Stimulated activated naive B cell treated with anti-CD40 and anti-IgM and Interleukin-4, amounts not matched to agents 10 μg/mL and 1 μg/mL and 100 μg/mL, for 72 hours (primary cell): Measurements from ENCODE around the gene GPAM.
"Not testable (repeated sequence)": the region's sequence is repeated elsewhere in the genome, so short reads cannot be mapped to it uniquely, and the experiment has no call there.

Experiments
- ATAC-seq, 2 donors: fragments of 150-1000 bp; cut with Tn5 transposase; replicated peaks; 2 replicates each; pipeline ENCODE4 v1.10.0; 2021; ENCODE audit warnings: moderate library complexity in 1 of 2
- DNase-seq: peaks from one replicate; pipeline ENCODE4 v3.0.0; 2021
- H3K27ac Mint-ChIP-seq: one replicate; pipeline ENCODE4 v1.8.0; 2022; ENCODE audit warnings: mild to moderate bottlenecking, mixed read lengths
- H3K27me3 Mint-ChIP-seq, 2 donors: one replicate each; pipeline ENCODE4 v1.8.0; 2022; ENCODE audit warnings: mixed read lengths in 2 of 2
- H3K36me3 Mint-ChIP-seq, 2 donors: one replicate each; pipeline ENCODE4 v1.8.0; 2022; ENCODE audit warnings: mixed read lengths in 2 of 2, mild to moderate bottlenecking in 1 of 2
- H3K4me1 Mint-ChIP-seq, 2 donors: one replicate each; pipeline ENCODE4 v1.8.0; 2022; ENCODE audit warnings: mixed read lengths in 2 of 2, mild to moderate bottlenecking in 1 of 2
- H3K4me3 Mint-ChIP-seq, 2 donors: one replicate each; pipeline ENCODE4 v1.8.0; 2022; ENCODE audit warnings: mild to moderate bottlenecking in 2 of 2, mixed read lengths in 2 of 2, moderate library complexity in 1 of 2
- H3K9me3 Mint-ChIP-seq, 2 donors: one replicate each; pipeline ENCODE4 v1.8.0; 2022; ENCODE audit warnings: mixed read lengths in 2 of 2, mild to moderate bottlenecking in 1 of 2

The GPAM gene

DNA sequence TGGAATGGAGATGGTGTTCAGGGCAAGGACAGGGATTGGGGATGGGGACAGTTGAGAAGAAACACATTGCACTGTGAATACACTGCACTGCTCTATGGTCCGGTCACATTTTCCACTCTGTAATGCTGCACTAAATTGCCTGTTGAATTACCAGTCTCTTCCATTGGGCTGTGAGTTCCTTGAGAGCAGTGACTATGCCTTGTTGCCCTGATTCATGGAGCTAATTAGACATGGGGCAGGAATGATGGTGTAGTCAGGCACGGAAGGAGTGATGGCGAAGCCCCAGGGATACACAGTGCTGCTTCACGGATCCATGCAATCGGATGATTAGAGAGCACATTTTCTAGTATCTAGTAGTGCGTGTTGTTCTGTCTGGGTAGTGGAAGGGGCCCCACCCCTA is 25.4 kb upstream of the GPAM start:
- Mint-ChIP-seq H3K4me1 (peaks cover 0 to 6% of the 10 kb centered on the region in 2 donors), H3K9me3 (no peaks in the 10 kb centered on the region), H3K27me3 (peaks cover 13 to 22% of the 10 kb centered on the region in 2 donors), H3K36me3 (no peaks in the 10 kb centered on the region), H3K27ac (no peak overlapping the region), H3K4me3 (no peak overlapping the region)
- no peak for ATAC-seq
- DNase-seq: no peak

DNA sequence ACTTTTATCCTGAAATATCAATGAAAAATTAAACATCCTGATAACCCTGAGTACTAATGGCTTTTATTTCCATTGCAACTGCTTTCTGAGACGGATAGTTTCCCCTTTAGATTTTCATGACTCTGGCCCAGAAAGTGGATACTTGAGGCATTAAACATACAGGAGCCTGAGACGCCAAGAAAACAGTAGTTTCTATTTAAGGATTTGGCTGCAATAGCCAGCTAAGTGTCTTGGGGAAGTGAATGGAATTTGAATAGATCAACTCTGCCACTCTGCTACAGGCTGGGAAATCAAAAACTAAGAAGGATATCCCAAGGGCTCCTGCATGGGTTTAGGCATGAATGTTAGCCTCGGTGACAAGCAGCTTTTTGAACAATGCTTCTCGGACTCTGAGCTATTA is 24.7 kb upstream of the GPAM start:
- Mint-ChIP-seq H3K36me3 (no peaks in the 10 kb centered on the region), H3K9me3 (no peaks in the 10 kb centered on the region), H3K27ac (no peak overlapping the region), H3K27me3 (peaks cover 13 to 17% of the 10 kb centered on the region in 2 donors), H3K4me1 (peaks cover 5% of the 10 kb centered on the region in 2 donors), H3K4me3 (no peak overlapping the region)
- DNase-seq (no peak), ATAC-seq (no peak)

DNA sequence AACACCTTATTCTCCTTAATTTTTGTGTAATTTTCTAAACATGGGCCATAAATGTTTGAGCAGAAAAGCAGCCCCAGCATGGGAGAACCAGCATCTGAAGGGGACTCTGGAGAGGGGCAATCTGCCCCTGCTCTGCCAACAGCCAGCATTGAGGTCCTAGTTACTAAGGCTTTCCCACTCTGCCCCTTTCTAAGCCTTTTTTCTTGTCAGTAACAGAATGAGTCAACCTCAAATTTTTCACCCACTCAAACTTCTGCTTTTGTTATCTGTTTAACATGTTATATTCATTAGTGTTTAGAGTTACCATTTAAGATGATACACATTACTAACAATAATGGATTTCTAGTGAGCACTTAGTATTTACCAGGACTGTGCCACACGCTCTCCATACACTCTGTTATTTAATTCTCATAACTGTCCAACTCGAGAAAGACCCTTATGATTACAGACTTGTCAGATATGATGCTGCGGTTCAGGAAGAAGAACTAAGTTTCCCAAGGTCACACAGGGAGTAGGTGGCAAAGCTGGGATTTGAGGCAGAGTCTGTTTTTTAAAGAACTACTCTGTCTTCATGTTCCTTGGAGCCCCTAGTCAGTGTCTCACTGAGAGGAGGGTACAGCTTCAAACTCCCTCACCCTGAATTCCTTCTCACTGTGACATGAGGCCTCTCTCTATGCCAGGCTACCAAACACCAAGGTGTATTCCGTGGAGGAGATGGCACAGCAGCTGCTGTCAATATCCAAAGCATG is 19.9 kb upstream of the GPAM start:
- H3K27ac Mint-ChIP-seq: peak overlapping the region; percentile 94
- H3K9me3 Mint-ChIP-seq: no peaks in the 10 kb centered on the region
- H3K36me3 Mint-ChIP-seq: no peaks in the 10 kb centered on the region
- H3K4me1 Mint-ChIP-seq: peaks cover 12 to 13% of the 10 kb centered on the region in 2 donors
- DNase-seq: no peak
- ATAC-seq: peak; percentile 72 to 75
- H3K4me3 Mint-ChIP-seq: peak overlapping the region; percentile 36 to 66
- peaks cover 5 to 20% of the 10 kb centered on the region in 2 donors for H3K27me3 Mint-ChIP-seq

GRCh38 chr10:112202561-112203241 is 19.1 kb upstream of the GPAM start:
- DNase-seq (peak; percentile 37), ATAC-seq (peak; percentile 90)
- Mint-ChIP-seq H3K9me3 (no peaks in the 10 kb centered on the region), H3K4me3 (peak overlapping the region; percentile 49 to 68), H3K27me3 (peaks cover 5 to 20% of the 10 kb centered on the region in 2 donors), H3K27ac (peak overlapping the region; percentile 94), H3K4me1 (peaks cover 12 to 13% of the 10 kb centered on the region in 2 donors), H3K36me3 (no peaks in the 10 kb centered on the region)

GRCh38 chr10:112202076-112202475 is 18.5 kb upstream of the GPAM start:
- Mint-ChIP-seq H3K4me3 (peak overlapping the region in 1 of 2 donors; percentile 19), H3K27me3 (peaks cover 5 to 20% of the 10 kb centered on the region in 2 donors), H3K36me3 (no peaks in the 10 kb centered on the region), H3K9me3 (no peaks in the 10 kb centered on the region), H3K27ac (peak overlapping the region; percentile 44), H3K4me1 (peaks cover 12 to 13% of the 10 kb centered on the region in 2 donors)
- DNase-seq (no peak), ATAC-seq (peak in 1 of 2 donors; percentile 18)

DNA sequence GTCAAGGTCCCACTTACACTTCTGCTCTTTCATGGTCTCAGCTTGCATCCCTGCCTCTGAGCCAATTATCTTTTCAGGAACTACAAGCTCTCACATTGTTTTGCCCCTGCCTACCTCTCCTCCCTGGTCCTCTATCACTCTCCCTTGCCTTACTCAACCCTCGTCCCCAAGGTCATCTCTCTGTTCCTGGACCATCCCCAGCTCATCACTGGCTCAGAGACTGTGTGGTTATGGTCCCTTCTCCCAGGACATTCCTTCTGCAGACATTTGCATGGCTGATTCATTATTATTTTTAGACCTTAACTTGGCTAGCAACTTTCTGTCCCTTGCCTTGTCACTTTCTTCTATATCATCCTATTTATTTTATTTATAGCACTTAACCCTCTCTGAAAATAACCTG is 17.8 kb upstream of the GPAM start:
- H3K4me3 Mint-ChIP-seq: no peak overlapping the region
- no peak overlapping the region for H3K27ac Mint-ChIP-seq
- DNase-seq: no peak
- peaks cover 5 to 20% of the 10 kb centered on the region in 2 donors for H3K27me3 Mint-ChIP-seq
- H3K9me3 Mint-ChIP-seq: no peaks in the 10 kb centered on the region
- peaks cover 12 to 13% of the 10 kb centered on the region in 2 donors for H3K4me1 Mint-ChIP-seq
- no peak for ATAC-seq
- no peaks in the 10 kb centered on the region for H3K36me3 Mint-ChIP-seq

DNA sequence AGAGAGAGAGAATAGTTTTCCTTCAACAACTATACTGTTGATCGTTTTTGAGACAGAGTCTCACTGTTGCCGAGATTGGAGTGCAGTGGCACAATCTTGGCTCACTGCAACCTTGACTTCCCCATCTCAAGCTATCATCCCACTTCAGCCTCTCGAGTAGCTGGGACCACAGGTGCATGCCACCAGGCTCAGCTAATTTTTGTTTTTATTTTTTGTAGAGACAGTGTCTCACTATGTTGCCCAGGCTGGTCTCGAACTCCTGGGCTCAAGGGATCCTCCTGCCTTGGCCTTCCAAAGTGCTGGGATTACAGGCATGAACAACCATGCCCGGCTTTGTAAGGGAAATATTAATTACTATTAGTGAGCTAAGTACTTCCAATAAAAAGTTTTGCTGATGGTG is 16.7 kb upstream of the GPAM start:
- not testable (repeated sequence) for H3K9me3 Mint-ChIP-seq, H3K4me3 Mint-ChIP-seq

GRCh38 chr10:112197662-112198061 is 14.1 kb upstream of the GPAM start:
- DNase-seq, H3K27ac Mint-ChIP-seq, H3K9me3 Mint-ChIP-seq, H3K4me3 Mint-ChIP-seq, H3K36me3 Mint-ChIP-seq, ATAC-seq: not testable (repeated sequence)
- peaks cover 2 to 11% of the 10 kb centered on the region in 2 donors for H3K4me1 Mint-ChIP-seq
- peaks cover 14 to 32% of the 10 kb centered on the region in 2 donors for H3K27me3 Mint-ChIP-seq

More for the DNA sequence above, 16.7 kb upstream of the GPAM start:
- not testable (repeated sequence) for H3K27ac Mint-ChIP-seq, ATAC-seq, H3K36me3 Mint-ChIP-seq, DNase-seq
- Mint-ChIP-seq H3K27me3 (peaks cover 6 to 21% of the 10 kb centered on the region in 2 donors), H3K4me1 (peaks cover 13% of the 10 kb centered on the region in 2 donors)

DNA sequence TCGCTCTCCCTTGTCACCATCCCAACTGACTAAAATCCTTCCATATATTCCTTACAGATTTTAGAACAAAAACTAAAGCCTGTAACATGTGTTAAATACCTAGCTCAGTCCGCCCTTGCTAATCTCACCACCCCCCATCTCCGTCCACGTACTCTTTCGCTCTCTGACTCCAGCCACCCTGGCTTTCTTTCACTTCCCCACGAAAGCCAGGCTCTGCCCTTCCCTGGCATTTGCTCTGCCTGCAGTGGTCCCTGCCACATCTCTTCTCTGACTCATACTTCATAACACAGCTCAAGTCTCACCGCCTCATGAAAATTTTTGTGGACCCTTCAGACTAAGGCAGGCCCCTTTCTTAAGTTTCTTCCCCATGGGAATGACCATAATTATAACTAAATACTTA is 11.7 kb upstream of the GPAM start:
- no peaks in the 10 kb centered on the region for H3K36me3 Mint-ChIP-seq
- peaks cover 13 to 38% of the 10 kb centered on the region in 2 donors for H3K27me3 Mint-ChIP-seq
- DNase-seq (no peak), ATAC-seq (peak; percentile 65 to 73)
- H3K9me3 Mint-ChIP-seq: no peaks in the 10 kb centered on the region
- no peak overlapping the region for H3K4me3 Mint-ChIP-seq
- no peak overlapping the region for H3K27ac Mint-ChIP-seq
- peaks cover 0 to 5% of the 10 kb centered on the region in 2 donors for H3K4me1 Mint-ChIP-seq

- H3K27ac Mint-ChIP-seq: no peak overlapping the region
- no peak overlapping the region for H3K4me3 Mint-ChIP-seq
- DNase-seq: no peak
- H3K27me3 Mint-ChIP-seq: peaks cover 20 to 36% of the 10 kb centered on the region in 2 donors
- peaks cover 2% of the 10 kb centered on the region in 2 donors for H3K9me3 Mint-ChIP-seq
- no peaks in the 10 kb centered on the region for H3K36me3 Mint-ChIP-seq
- no peak for ATAC-seq
- peaks cover 0 to 5% of the 10 kb centered on the region in 2 donors for H3K4me1 Mint-ChIP-seq
Measured at GRCh38 chr10:112191791-112192190, 8.2 kb upstream of the GPAM start.

DNA sequence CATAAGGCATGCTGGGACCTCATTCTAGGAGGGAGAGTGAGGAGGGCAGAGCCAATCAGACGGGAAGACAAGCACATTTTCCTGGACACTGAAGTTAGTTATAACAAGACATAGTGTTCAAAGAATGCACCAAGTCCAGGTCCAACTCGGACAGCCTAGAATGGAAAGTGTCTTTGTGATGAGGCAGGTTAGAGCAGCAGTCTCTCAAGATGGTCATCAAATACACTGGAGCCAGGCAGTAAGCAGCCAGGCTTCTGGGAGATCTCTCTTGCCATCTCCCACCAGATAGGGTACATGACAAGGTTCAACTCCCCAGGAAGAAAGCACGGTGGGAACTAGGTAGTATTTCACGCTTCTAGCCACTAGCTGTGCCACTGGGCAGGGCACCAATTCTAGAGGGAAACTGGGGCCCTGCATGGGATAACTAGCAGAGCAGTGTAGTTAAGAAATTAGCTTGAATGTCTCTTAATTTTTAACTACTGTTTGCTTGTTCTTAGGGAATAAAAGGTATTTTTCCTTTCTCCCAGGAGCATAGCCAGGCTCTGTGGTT is 7.6 kb upstream of the GPAM start:
- peaks cover 2 to 5% of the 10 kb centered on the region in 2 donors for H3K9me3 Mint-ChIP-seq
- H3K36me3 Mint-ChIP-seq: no peaks in the 10 kb centered on the region
- ATAC-seq (no peak), DNase-seq (no peak)
- no peak overlapping the region for H3K27ac Mint-ChIP-seq
- H3K27me3 Mint-ChIP-seq: peaks cover 20 to 39% of the 10 kb centered on the region in 2 donors
- no peak overlapping the region for H3K4me3 Mint-ChIP-seq
- H3K4me1 Mint-ChIP-seq: peaks cover 0 to 5% of the 10 kb centered on the region in 2 donors

DNA sequence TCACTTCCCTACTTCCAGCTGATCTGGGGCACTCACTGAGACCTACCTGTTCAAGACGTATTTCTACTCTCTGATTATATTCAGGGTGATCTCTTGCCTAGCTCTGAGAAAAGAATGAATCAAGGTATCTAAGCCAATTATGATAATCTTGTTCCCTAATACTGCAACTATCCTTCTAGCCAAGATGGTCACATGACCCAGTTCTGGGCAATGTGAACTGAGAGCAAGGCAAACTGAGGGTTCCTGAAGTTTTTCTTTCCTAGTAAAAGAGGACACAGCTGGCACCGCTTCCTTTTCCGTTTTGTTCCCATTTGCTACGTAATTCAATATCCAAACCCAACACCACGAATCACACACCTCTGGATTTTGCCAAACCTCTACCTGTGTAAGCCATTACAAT is 5.9 kb upstream of the GPAM start:
- peaks cover 17 to 30% of the 10 kb centered on the region in 2 donors for H3K27me3 Mint-ChIP-seq
- H3K4me1 Mint-ChIP-seq: peaks cover 0 to 3% of the 10 kb centered on the region in 2 donors
- no peak for DNase-seq
- H3K27ac Mint-ChIP-seq: no peak overlapping the region
- H3K9me3 Mint-ChIP-seq: peaks cover 4 to 11% of the 10 kb centered on the region in 2 donors
- no peak overlapping the region for H3K4me3 Mint-ChIP-seq
- no peak for ATAC-seq
- peaks cover 3 to 9% of the 10 kb centered on the region in 2 donors for H3K36me3 Mint-ChIP-seq

DNA sequence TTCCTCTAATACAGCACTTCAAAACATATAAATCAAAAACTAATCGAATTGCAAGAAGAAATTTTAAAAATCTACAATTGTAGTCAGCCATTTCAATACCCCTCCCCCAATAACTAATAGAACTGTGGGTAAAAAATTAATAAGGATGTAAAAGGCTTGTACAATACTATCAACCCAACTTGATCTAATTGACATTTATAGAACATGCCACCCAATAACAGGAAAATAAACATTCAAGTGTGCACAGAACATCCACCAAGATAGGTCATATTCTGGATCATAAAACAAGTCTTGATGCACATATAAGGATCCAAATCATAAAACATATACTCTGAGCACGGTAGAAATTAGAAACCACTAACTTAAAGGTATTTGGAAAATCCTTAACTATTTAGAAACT is 4.0 kb upstream of the GPAM start:
- Mint-ChIP-seq H3K4me1 (peaks cover 14 to 16% of the 10 kb centered on the region in 2 donors), H3K27me3 (peaks cover 17 to 20% of the 10 kb centered on the region in 2 donors), H3K4me3 (no peak overlapping the region), H3K27ac (no peak overlapping the region), H3K9me3 (peaks cover 4 to 11% of the 10 kb centered on the region in 2 donors), H3K36me3 (peaks cover 3 to 16% of the 10 kb centered on the region in 2 donors)
- ATAC-seq (no peak), DNase-seq (no peak)

DNA sequence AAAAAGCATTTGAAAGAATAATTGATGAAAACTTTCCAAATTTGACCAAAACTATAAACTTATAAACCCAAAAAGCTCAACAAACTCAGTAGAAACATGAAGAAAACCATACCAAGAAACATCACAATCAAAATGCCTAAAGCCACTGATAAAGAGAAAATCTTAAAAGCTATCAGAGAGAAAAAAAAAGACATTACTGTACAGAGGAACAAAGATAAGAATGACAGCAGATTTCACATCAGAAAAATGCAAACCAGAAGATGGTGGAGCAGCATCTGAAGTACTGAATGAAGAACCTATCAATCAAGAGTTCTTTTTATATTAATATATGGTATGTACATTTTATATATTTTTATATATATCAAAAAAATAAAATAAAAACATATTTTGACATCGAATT is 2.4 kb upstream of the GPAM start:
- peaks cover 3 to 16% of the 10 kb centered on the region in 2 donors for H3K36me3 Mint-ChIP-seq
- peaks cover 4 to 11% of the 10 kb centered on the region in 2 donors for H3K9me3 Mint-ChIP-seq
- ATAC-seq (no peak), DNase-seq (no peak)
- H3K27ac Mint-ChIP-seq: no peak overlapping the region
- no peak overlapping the region for H3K4me3 Mint-ChIP-seq
- peaks cover 16% of the 10 kb centered on the region in 2 donors for H3K4me1 Mint-ChIP-seq
- peaks cover 8 to 12% of the 10 kb centered on the region in 2 donors for H3K27me3 Mint-ChIP-seq
